ENCODE data around the gene INPP5K.

INPP5K gene

GRCh38 chr17:1485423-1486376 is 30.7 kb downstream of the INPP5K start:
- peak; percentile 88 for DNase-seq (ENCODE audit: low read depth)

DNA sequence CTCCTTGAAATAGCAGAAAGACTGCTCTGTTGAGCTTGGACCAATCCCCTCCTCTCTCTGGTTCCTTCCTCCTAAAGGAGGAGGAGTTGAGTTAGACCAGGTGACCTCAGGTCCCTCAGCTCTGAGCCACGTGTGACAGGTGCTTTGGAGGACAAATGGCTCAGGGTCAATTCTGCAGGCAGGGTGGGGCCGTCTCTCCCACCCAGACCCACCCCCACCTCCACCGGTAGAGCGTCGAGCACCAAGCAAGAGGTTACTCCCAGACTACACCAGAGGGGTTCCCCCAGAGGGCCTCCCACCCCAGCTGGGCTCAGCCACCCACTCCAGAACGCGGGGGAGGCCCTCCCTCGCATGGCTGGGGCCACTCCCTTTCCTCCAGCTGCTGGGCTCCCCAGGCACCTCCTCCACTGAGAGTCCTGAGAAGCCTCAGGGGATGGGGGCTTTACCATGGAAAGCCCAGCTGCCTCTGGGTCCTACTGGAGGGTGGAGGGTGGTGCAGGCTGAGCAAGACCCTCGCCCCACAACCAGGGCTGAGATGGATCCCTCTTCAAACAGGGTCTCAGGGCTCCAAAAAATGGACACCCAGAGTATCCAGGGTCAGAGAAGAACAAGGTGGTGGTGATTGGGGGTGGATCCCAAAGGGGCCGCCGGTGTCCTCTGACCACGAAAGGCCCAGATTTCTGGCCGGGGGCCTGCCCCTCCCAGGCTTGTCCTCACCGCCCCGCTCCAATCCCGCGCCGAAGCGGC is 31.6 kb downstream of the INPP5K start:
- peak; percentile 62 for DNase-seq (ENCODE audit: low read depth)

- no peak for DNase-seq (ENCODE audit: low read depth)
Measured at GRCh38 chr17:1484060-1484535, 32.3 kb downstream of the INPP5K start.

DNA sequence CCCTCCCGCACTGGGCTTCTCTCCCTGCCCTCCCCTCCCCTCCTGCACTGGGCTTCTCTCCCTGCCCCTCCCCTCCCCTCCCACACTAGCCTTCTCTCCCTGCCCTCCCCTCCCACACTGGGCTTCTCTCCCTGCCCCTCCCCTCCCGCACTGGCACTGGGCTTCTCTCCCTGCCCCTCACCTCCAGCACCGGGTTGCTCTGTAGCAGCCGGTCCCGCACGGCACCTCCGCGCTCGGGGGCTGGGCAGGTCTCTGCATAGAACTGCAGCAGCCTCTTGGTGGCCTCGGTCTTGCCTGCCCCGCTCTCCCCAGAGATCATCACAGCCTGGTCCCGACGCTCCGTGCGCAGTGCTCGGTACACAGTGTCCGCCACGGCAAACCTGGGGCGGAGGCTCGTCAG is 33.7 kb downstream of the INPP5K start:
- peak; percentile 17 for DNase-seq (ENCODE audit: low read depth)

GRCh38 chr17:1481736-1482135 is 34.7 kb downstream of the INPP5K start:
- no peak for DNase-seq (ENCODE audit: low read depth)

DNA sequence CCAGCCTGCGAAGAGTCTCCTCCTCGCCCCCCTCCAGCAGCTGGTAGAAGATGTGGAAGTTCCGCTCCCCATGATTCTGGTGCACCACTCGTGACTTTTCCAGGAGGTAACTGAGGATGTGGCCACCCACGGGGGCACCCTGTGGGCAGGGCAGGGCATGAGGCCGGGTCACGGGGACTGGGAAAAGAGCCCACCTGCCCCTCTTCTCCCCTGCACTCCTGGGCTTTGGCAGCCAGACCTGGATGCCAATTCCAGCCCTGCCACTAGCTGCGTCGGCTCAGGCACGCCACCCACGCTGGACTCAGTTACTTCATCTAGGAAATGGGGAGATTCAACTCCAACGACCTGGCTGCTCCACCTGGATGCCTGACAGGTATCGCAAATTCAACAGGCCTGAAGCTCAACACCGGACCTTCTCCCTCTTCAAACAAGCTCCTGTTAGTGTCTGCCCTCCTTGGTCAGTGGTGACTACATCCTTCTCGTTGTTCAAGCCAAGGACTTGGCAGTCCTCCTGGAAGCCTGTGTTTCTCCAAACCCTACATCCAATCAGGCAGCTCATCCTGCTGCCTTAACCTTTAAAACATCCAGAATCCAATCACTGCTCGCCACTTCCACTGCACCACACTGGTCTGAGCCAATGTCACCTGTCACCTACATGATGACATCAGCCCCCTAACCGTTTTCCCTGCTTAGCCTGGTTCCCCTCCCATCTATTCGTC is 35.5 kb downstream of the INPP5K start:
- peak; percentile 37 for DNase-seq (ENCODE audit: low read depth)

DNA sequence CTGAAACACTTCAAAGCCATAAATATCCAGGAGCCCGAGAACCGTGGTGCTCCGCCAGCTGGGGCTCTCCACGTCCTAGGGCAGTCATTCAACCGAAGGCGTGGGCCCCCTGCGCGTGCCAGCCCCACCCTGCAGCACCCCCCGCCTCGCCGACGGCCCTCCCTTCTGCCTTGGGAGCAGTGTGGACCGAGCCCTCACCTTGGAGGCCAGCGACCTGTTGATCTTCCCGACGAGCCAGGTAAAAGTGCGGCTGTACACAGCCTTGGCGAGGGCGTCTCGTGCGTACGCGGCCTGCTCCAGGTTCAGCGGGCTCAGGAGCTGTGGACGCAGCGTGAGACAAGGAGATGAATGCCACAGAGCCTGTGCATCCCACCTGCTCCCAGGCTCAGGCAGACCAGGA is 38.0 kb downstream of the INPP5K start:
- DNase-seq (ENCODE audit: low read depth) = no peak

DNA sequence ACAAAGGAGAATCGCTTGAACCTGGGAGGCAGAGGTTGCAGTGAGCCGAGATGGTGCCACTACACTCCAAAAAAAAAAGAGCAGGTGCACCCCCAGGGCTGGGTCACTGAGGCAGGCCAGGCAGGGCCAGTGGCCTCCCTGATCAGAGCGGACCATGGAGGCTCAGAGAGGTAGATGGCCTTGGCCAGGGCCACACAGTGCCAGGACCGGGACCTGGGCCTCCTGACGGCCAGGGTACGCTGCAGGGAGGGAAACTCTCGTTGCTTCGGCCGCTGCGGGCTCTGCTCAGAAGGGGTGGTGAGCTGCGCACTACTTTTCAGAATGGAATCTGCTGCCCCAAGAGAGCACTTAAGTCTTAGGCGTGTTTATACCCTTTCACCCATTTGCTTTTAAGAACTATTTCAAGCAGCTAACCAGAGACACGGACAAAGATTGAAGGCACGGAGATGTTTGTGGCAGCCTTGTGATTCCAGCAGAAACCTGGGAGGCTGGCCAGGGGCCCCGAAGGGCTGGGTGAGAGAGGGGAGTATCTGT is 41.0 kb downstream of the INPP5K start:
- no peak for DNase-seq (ENCODE audit: low read depth)

GRCh38 chr17:1474402-1475189 is 41.8 kb downstream of the INPP5K start:
- DNase-seq (ENCODE audit: low read depth) = no peak

- DNase-seq (ENCODE audit: low read depth) = no peak
Measured at GRCh38 chr17:1473841-1474240, 42.6 kb downstream of the INPP5K start.

- no peak for DNase-seq (ENCODE audit: low read depth)
Measured at GRCh38 chr17:1473170-1473569, 43.2 kb downstream of the INPP5K start.

- DNase-seq (ENCODE audit: low read depth) = no peak
Measured at GRCh38 chr17:1471911-1472821, 44.2 kb downstream of the INPP5K start.

- no peak for DNase-seq (ENCODE audit: low read depth)
Measured at GRCh38 chr17:1471490-1471889, 44.9 kb downstream of the INPP5K start.

- no peak for DNase-seq (ENCODE audit: low read depth)
Measured at GRCh38 chr17:1470755-1471462, 45.5 kb downstream of the INPP5K start.

- DNase-seq (ENCODE audit: low read depth) = no peak
Measured at GRCh38 chr17:1470071-1470754, 46.2 kb downstream of the INPP5K start.

DNA sequence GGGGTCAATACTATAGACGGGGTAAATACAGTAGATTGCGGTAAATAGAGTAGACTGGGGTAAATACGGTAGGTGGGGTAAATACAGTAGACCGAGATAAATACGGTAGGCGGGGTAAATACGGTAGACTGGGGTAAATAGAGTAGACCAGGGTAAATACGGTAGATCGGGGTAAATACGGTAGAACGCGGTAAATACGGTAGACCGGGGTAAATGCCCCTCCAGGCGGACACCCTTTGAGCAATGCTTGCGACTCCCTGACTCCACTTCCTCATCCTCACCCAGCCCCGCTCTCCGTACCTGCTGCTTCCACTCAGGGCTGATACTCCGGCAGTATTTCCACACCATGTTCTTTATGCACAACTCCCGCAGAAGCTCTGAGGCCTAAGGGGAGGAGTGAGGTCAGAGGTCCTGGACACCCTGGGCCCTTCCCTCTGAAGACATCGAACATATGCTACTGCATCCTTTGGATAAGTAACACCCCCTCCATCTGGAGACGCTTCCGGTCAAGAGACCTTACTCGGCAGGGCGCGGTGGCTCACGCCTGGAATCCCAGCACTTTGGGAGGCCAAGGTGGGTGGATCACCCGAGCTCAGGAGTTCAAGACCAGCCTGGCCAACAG is 47.1 kb downstream of the INPP5K start:
- DNase-seq (ENCODE audit: low read depth) = no peak

DNA sequence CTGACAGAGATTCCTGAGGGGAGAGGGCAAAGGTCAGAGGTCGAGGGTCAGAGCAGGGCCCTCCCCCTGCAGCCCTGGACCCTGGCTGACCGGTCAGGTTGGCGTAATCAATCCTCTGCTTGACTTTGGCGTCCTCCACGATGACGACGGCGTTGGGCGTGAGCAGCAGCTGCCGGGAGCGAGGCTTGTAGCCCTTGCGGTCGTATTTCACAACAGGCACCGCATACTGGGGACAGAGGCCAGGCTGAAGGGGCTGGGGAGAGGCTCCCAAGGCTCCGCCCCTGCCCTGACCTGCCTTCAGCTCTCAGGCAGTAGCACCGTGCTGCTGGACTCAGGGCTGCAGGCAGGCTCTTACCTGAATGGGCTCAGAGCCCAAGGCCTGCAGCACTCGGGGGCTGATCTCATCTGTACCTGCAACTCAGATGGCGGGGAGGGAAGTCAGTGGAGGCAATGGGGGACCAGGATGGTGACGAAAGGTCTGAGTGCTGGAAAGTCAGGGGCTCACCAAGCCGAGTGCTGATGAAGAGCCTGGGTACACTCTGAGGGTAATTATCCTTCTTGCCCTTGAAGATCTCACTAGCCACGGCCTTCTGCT is 48.4 kb downstream of the INPP5K start:
- no peak for DNase-seq (ENCODE audit: low read depth)

GRCh38 chr17:1467258-1467657 is 49.2 kb downstream of the INPP5K start:
- no peak for DNase-seq (ENCODE audit: low read depth)
